ENCODE data around the gene METTL1.
"Not testable (repeated sequence)": the region's sequence is repeated elsewhere in the genome, so short reads cannot be mapped to it uniquely, and the experiment has no call there.

Gene METTL1

DNA sequence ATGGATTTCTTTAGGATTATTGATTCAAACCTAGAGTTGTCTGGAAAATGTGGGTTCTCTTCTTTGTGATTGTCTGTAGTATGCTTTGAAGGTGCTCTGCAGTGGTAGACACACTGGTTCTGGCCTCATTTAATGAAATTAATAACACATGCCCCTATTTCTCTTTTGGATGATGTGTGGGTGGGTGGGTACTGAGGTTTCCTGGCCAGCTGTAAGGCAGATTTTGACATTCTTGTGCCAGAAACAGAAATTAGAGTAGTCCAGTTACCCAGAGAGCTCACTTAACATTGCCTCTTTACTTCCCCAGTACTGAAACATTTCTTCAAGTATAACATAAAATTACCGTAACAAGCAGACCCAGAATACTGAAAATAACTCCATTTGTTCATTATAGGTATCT lies 25.1 kb upstream of the METTL1 start:
- no peak for DNase-seq

- no peak for DNase-seq
Observed at GRCh38 chr12:57795354-57795753, 23.4 kb upstream of the METTL1 start.

- DNase-seq: no peak
Observed at GRCh38 chr12:57793920-57794319, 22.0 kb upstream of the METTL1 start.

DNA sequence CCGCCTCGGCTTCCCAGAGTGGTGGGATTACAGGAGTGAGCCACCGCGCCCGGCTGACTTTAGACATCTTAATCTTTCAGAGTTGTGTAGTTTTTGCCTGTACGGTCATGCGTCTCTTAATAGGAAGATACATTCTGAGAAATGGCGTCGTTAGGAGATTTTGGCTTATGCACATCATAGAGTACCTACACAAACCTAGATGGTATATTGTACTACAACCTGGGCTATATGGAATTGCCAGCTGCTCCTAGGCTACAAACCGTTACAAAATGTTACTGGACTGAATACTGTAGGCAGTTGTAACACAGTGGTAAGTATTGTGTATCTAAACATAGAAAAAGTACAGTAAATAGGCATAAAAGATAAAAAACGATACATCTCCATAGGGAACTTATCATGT lies 12.0 kb upstream of the METTL1 start:
- no peak for DNase-seq

DNA sequence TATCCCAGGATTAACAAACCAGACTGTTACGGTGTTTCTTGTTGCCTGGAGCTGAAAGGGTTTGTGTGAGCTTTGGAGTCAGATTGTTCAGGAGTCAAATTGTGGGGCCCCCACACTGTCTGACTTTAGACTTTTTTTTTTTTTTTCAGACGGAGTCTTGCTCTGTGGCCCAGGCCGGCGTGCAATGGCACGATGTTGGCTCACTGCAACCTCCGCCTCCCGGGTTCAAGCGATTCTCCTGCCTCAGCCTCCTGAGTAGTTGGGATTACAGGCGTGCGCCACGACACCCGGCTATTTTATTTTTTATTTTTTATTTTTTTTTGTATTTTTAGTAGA lies 11.5 kb upstream of the METTL1 start:
- DNase-seq: no peak

- peak; percentile 89 to 90 for DNase-seq
Observed at GRCh38 chr12:57782608-57783465, 10.9 kb upstream of the METTL1 start, which contains the start of gene TSFM. TSFM (plus strand) TSS chr12:57782787; CDS start chr12:57782802, 15 bp downstream.

GRCh38 chr12:57782243-57782607 lies 10.3 kb upstream of the METTL1 start:
- DNase-seq: no peak

DNA sequence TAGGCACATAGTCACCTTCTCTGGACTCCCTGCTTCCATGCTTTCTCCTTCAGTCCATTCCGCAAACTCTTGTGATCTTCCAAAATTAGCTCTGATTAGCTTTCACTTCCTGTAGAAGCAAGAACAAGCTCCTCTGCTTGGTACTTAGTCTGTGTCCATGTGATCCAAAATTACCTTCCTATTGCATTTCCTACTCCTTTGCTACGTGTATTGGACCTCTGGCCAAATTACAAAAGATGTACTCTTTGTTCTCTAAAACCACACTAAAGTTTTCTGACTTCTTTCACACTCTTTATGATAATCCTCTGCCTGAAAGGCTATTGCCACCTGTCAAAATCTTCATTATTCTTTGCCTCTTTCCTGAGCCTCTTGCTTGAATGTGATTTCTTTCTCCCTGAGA lies 9.9 kb upstream of the METTL1 start:
- no peak for DNase-seq

DNA sequence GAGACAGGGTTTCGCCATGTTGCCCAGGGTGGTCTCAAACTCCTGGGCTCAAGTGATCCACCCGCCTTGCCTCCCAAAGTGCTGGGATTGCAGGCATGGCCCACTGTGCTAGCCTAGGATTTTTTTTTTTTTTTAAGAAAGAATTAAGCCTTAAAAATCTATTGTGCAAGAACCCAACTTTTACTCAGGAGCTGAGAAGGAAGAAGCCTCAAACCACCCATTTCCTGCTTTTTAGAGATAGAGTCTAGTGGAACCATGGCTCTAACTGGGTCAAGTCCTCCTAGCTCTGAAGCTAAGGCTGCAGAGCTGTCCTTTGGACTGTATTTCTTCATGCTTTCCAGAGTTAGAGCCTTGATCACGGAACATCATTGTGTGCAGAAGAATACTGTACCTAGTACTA lies 9.3 kb upstream of the METTL1 start:
- no peak for DNase-seq

- DNase-seq: no peak
Observed at GRCh38 chr12:57780284-57780897, 8.5 kb upstream of the METTL1 start.

GRCh38 chr12:57779736-57780135 lies 7.8 kb upstream of the METTL1 start:
- DNase-seq: no peak

GRCh38 chr12:57777911-57778310 lies 6.0 kb upstream of the METTL1 start:
- DNase-seq: no peak

- no peak for DNase-seq
Observed at GRCh38 chr12:57777367-57777766, 5.5 kb upstream of the METTL1 start.

GRCh38 chr12:57776247-57776587 lies 4.3 kb upstream of the METTL1 start:
- no peak for DNase-seq

DNA sequence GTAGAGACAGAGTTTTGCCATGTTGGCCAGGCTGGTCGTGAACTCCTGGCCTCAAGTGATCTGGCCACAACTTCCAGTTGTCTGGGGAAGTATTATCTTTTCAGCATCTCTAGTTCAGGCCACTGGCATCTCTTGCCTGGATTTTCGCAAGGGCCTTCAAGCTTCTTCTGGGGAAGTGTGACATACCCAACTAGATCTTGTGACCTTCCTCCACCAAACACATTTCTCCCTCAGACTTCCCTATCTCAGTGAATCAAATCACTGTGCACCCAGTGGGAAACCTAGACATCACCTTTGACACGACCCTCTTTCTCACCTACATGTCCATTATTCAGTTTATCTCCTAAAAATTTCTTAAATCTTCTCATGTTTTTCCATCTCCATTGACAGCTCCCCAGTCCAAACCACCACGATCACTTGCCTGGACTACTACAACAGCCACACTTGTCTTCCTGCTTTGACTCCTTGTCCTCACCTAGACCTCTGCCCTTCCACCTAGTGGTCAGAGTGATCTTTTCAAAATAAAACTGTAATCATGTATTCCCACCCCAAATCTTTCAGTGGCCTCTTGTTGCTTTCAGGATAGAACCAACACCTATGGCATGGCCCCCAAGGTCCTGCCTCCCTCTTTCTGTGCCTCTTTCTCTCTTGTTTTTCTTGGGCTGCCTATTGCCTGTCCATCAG lies 3.8 kb upstream of the METTL1 start:
- no peak for DNase-seq

GRCh38 chr12:57775044-57775443 lies 3.1 kb upstream of the METTL1 start:
- no peak for DNase-seq

GRCh38 chr12:57774634-57775033 lies 2.7 kb upstream of the METTL1 start:
- DNase-seq: not testable (repeated sequence)

- no peak for DNase-seq
Observed at GRCh38 chr12:57772429-57773322, 771 bp upstream of the METTL1 start, which contains the start of gene EEF1AKMT3. EEF1AKMT3 (plus strand) TSS chr12:57772614; CDS start chr12:57772725, 111 bp downstream.

- peak; percentile 30 to 75 for DNase-seq
Observed at GRCh38 chr12:57771236-57771872, 551 bp downstream of the METTL1 start.

- DNase-seq: no peak
Observed at GRCh38 chr12:57770734-57771133, 1.2 kb downstream of the METTL1 start.

DNA sequence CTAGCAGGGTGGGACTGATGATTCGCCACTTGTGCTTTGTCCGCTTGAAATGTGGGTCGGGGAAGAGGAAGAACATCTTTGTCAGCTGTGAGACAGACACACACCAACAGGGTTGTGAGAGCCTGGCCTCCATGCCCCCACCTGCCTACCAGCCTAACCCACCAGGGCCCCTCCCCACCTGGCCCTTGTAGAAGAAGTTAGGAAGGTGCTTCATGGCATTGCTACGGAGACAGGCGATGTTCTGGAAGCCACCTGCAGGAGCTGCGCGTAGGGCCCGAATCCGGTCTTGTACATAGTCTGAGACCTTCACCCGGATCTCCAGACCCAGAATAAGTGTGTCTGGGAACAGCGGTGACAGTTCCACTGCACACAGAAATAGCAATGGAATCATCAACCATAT lies 2.3 kb downstream of the METTL1 start:
- DNase-seq: no peak

DNA sequence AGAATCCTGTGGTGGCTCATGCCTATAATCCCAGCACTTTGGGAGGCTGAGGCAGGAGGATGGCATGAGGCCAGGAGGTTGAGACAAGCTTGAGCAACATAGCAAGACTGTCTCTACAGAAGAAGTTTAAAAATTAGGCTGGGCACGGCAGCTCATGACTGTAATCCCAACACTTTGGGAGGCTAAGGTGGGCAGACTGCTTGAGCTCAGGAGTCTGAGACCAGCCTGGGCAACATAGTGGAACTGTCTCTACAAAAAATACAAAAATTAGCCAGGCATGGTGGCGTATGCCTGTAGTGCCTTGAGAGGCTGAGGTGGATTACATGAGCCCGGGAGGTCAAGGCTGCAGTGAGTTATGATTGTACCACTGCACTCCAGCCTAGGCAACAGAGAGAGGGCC lies 4.0 kb downstream of the METTL1 start:
- DNase-seq: no peak

GRCh38 chr12:57767305-57767698 lies 4.6 kb downstream of the METTL1 start:
- DNase-seq: no peak

All from bone marrow (tissue), 2 donors.